GM21529 (cell line): ENCODE data around the gene LITAF.
"Not testable (repeated sequence)": the region's sequence is repeated elsewhere in the genome, so short reads cannot be mapped to it uniquely, and the experiment has no call there.

ENCODE experiments used
- ATAC-seq: cut with Tn5 transposase; IDR thresholded peaks from one replicate; pipeline ENCODE4 v1.9.1; 2021; ENCODE audit not compliant: unreplicated experiment

Gene LITAF

GRCh38 chr16:11601425-11601824 is 14.7 kb upstream of the LITAF start:
- no peak for ATAC-seq

GRCh38 chr16:11599579-11599978 is 12.9 kb upstream of the LITAF start:
- no peak for ATAC-seq

- no peak for ATAC-seq
These were observed 10.7 kb upstream of the LITAF start for GRCh38 chr16:11597235-11598095.

GRCh38 chr16:11596572-11597226 is 10.0 kb upstream of the LITAF start:
- ATAC-seq = no peak

- ATAC-seq = no peak
These were observed 6.9 kb upstream of the LITAF start for GRCh38 chr16:11593581-11593980.

GRCh38 chr16:11593076-11593475 is 6.4 kb upstream of the LITAF start:
- not testable (repeated sequence) for ATAC-seq

- ATAC-seq = not testable (repeated sequence)
These were observed 4.9 kb upstream of the LITAF start for GRCh38 chr16:11591630-11592029.

GRCh38 chr16:11589198-11589550 is 2.5 kb upstream of the LITAF start:
- ATAC-seq = no peak

GRCh38 chr16:11588321-11589197 is 1.8 kb upstream of the LITAF start:
- no peak for ATAC-seq

- no peak for ATAC-seq
These were observed 1.0 kb upstream of the LITAF start for GRCh38 chr16:11587643-11588247.

GRCh38 chr16:11586378-11586855 is 302 bp downstream of the LITAF start:
- ATAC-seq = peak; percentile 9

GRCh38 chr16:11585460-11586377 is 1.0 kb downstream of the LITAF start:
- ATAC-seq = no peak

- no peak for ATAC-seq
These were observed 2.7 kb downstream of the LITAF start for GRCh38 chr16:11583889-11584565.

GRCh38 chr16:11583166-11583565 is 3.6 kb downstream of the LITAF start:
- no peak for ATAC-seq

GRCh38 chr16:11582157-11582814 is 4.4 kb downstream of the LITAF start:
- ATAC-seq = peak; percentile 24

GRCh38 chr16:11581678-11582077 is 5.0 kb downstream of the LITAF start:
- ATAC-seq = no peak

GRCh38 chr16:11580451-11581086 is 6.2 kb downstream of the LITAF start:
- no peak for ATAC-seq

GRCh38 chr16:11577290-11577660 is 9.4 kb downstream of the LITAF start:
- not testable (repeated sequence) for ATAC-seq
